Measurements from ENCODE around the gene SETD4.

GRCh38 chr21:35996217-35996616 is 64.1 kb downstream of the SETD4 start:
- TF ChIP-seq CTCF (IDR thresholded peaks at IDR 0.05; ENCODE audit: borderline replicate concordance, extremely low read depth, low read length, poor library complexity, severe bottlenecking), result no peak
- no peak for TF ChIP-seq EZH2 (IDR thresholded peaks at IDR 0.05; ENCODE audit: borderline replicate concordance, low read depth, low read length, severe bottlenecking)

All from DND-41 (cell line).